GM23248 (cell line): ENCODE data around the gene TTLL5. TPM values are rescaled to one million over a fixed set of nuclear protein-coding genes. Genes with fewer than 3 reads are reported as not detected.

Experiments used
- DNase-seq: peaks from one replicate; pipeline ENCODE4 v3.0.0-alpha.2; 2015
- H2AFZ ChIP-seq: fragments of 200-600 bp; sonication (generic); 2 replicates; pipeline ENCODE4 v1.6.1; 2016; ENCODE audit warnings: antibody characterized with exemption
- H3F3A ChIP-seq: fragments of 200-600 bp; sonication (generic); 2 replicates; pipeline ENCODE4 v1.6.1; 2016; ENCODE audit warnings: mild to moderate bottlenecking, antibody characterized with exemption, mixed run types; ENCODE audit not compliant: insufficient read depth
- H3K27ac ChIP-seq: fragments of 200-600 bp; sonication (generic); 2 replicates; pipeline ENCODE4 v1.5.1; 2016; ENCODE audit warnings: mild to moderate bottlenecking
- H3K27me3 ChIP-seq: fragments of 200-600 bp; sonication (generic); replicated peaks from 2 replicates; pipeline ENCODE4 v1.6.1; 2016; ENCODE audit warnings: mild to moderate bottlenecking; ENCODE audit not compliant: insufficient read depth
- H3K36me3 ChIP-seq: fragments of 200-600 bp; sonication (generic); 2 replicates; pipeline ENCODE4 v1.6.1; 2016; ENCODE audit warnings: low read depth, mild to moderate bottlenecking
- H3K4me1 ChIP-seq: fragments of 200-600 bp; sonication (generic); 2 replicates; pipeline ENCODE4 v1.6.1; 2016; ENCODE audit warnings: mild to moderate bottlenecking; ENCODE audit not compliant: insufficient read depth
- H3K4me2 ChIP-seq: fragments of 200-600 bp; sonication (generic); one replicate; pipeline ENCODE4 v1.6.1; 2016; ENCODE audit warnings: mild to moderate bottlenecking; ENCODE audit not compliant: unreplicated experiment
- H3K4me3 ChIP-seq: fragments of 200-600 bp; sonication (generic); 2 replicates; pipeline ENCODE4 v1.5.1; 2016; ENCODE audit warnings: mild to moderate bottlenecking
- H3K79me2 ChIP-seq: fragments of 200-600 bp; sonication (generic); 2 replicates; pipeline ENCODE4 v1.6.1; 2016; ENCODE audit warnings: mild to moderate bottlenecking; ENCODE audit not compliant: insufficient read depth
- H3K9ac ChIP-seq: fragments of 200-600 bp; sonication (generic); 2 replicates; pipeline ENCODE4 v1.6.1; 2016; ENCODE audit warnings: mild to moderate bottlenecking
- H3K9me2 ChIP-seq: fragments of 200-600 bp; sonication (generic); 2 replicates; pipeline ENCODE4 v1.6.1; 2016; ENCODE audit warnings: mixed run types, mild to moderate bottlenecking, moderate library complexity; ENCODE audit not compliant: insufficient read depth
- H3K9me3 ChIP-seq: fragments of 200-600 bp; sonication (generic); one replicate; pipeline ENCODE4 v1.6.1; 2017; ENCODE audit warnings: low read depth
- H4K20me1 ChIP-seq: fragments of 200-600 bp; sonication (generic); 2 replicates; pipeline ENCODE4 v1.6.0; 2016; ENCODE audit not compliant: insufficient read depth
- EZH2 ChIP-seq: fragments of 200-600 bp; sonication (generic); IDR thresholded peaks from 2 replicates; pipeline ENCODE4 v1.6.1; 2018; ENCODE audit warnings: antibody characterized with exemption, mild to moderate bottlenecking; ENCODE audit not compliant: insufficient read depth, poor library complexity, severe bottlenecking
- EZH2phosphoT487 ChIP-seq: fragments of 200-600 bp; sonication (generic); IDR thresholded peaks from 2 replicates; pipeline ENCODE4 v1.6.1; 2018; ENCODE audit warnings: antibody characterized with exemption, moderate library complexity, mild to moderate bottlenecking, low read depth; ENCODE audit not compliant: insufficient read depth
- WGBS, 2 experiments: methylation state at CpG; one replicate each; pipeline ENCODE4 v1.1.6; 2015 to 2017; ENCODE audit warnings: low lambda C conversion rate in 2 of 2, low coverage in 1 of 2; ENCODE audit errors: missing lambda C conversion rate in 2 of 2; 5-methylcytosine and 5-hydroxymethylcytosine counted together
- in situ Hi-C: fragments of 300-500 bp; cut with MboI; formaldehyde crosslinking; loops from 2 replicates; pipeline ENCODE4 v1.15.0; 2020
- polyA plus RNA-seq: library from polyadenylated mRNA; unstranded; fragments of >200 nt; fragmentation: Nextera tagmentation; extraction: Ambion mirVana; gene quantifications from 2 replicates; pipeline ENCODE4 v1.2.1, GENCODE V29; 2016
- total RNA-seq: library from RNA; depleted of rRNA; stranded (reverse); fragments of >200 nt; shearing (Covaris generic); gene quantifications from 2 replicates; pipeline ENCODE4 v1.2.3, GENCODE V29; 2014

TTLL5 gene
- total and polyA plus RNA-seq, 2 experiments from 2014 or later = 14.6 to 17.8 TPM

- no peaks in the 10 kb centered on the region for H3K27me3 ChIP-seq
- no peaks in the 10 kb centered on the region for H4K20me1 ChIP-seq
- in situ Hi-C loops = no loop called here
- H3K79me2 ChIP-seq = no peaks in the 10 kb centered on the region
- no peak overlapping the region for H3K9ac ChIP-seq
- no peaks in the 10 kb centered on the region for H3K36me3 ChIP-seq
- H3K4me1 ChIP-seq = no peaks in the 10 kb centered on the region
- no peak for DNase-seq
- H2AFZ ChIP-seq = no peak overlapping the region
- WGBS, 2 experiments = 55 to 62% methylated on average over 2 of the region's 2 CpGs
- no peak overlapping the region for H3K4me2 ChIP-seq
- no peak overlapping the region for H3K4me3 ChIP-seq
- TF ChIP-seq EZH2phosphoT487 = no peak
- TF ChIP-seq EZH2 = no peak
- H3F3A ChIP-seq = no peaks in the 10 kb centered on the region
- no peaks in the 10 kb centered on the region for H3K9me3 ChIP-seq
- H3K27ac ChIP-seq = no peak overlapping the region
- H3K9me2 ChIP-seq = no peaks in the 10 kb centered on the region
These were observed 143.7 kb downstream of the TTLL5 start for GRCh38 chr14:75804570-75805275.

- Histone ChIP-seq H3K4me3 (no peak overlapping the region), H4K20me1 (no peaks in the 10 kb centered on the region), H3K36me3 (no peaks in the 10 kb centered on the region), H3K9me3 (no peaks in the 10 kb centered on the region), H3K4me2 (no peak overlapping the region), H3K79me2 (no peaks in the 10 kb centered on the region), H3K27ac (no peak overlapping the region), H3K9me2 (no peaks in the 10 kb centered on the region), H3K9ac (no peak overlapping the region), H3F3A (no peaks in the 10 kb centered on the region), H2AFZ (no peak overlapping the region), H3K4me1 (no peaks in the 10 kb centered on the region), H3K27me3 (no peaks in the 10 kb centered on the region)
- in situ Hi-C loops = no loop called here
- TF ChIP-seq EZH2 = no peak
- no peak for TF ChIP-seq EZH2phosphoT487
- no peak for DNase-seq
These were observed 144.6 kb downstream of the TTLL5 start for GRCh38 chr14:75805646-75806045.

GRCh38 chr14:75806352-75806832, 145.3 kb downstream of the TTLL5 start:
- DNase-seq = no peak
- no peaks in the 10 kb centered on the region for H3F3A ChIP-seq
- H3K9me3 ChIP-seq = no peaks in the 10 kb centered on the region
- no peak overlapping the region for H3K4me2 ChIP-seq
- no peak overlapping the region for H3K9ac ChIP-seq
- no peaks in the 10 kb centered on the region for H3K36me3 ChIP-seq
- H3K27me3 ChIP-seq = no peaks in the 10 kb centered on the region
- H3K4me1 ChIP-seq = no peaks in the 10 kb centered on the region
- H3K79me2 ChIP-seq = no peaks in the 10 kb centered on the region
- H2AFZ ChIP-seq = no peak overlapping the region
- in situ Hi-C loops = no loop called here
- H3K9me2 ChIP-seq = no peaks in the 10 kb centered on the region
- no peak overlapping the region for H3K4me3 ChIP-seq
- TF ChIP-seq EZH2phosphoT487 (no peak), EZH2 (no peak)
- H3K27ac ChIP-seq = no peak overlapping the region
- WGBS, 2 experiments = 49 to 57% methylated on average over 2 of the region's 2 CpGs
- H4K20me1 ChIP-seq = no peaks in the 10 kb centered on the region

- Histone ChIP-seq H3K9me3 (no peaks in the 10 kb centered on the region), H3K4me3 (no peak overlapping the region), H3K9ac (no peak overlapping the region), H3K27ac (no peak overlapping the region), H2AFZ (no peak overlapping the region), H3F3A (no peaks in the 10 kb centered on the region), H3K9me2 (no peaks in the 10 kb centered on the region), H3K4me2 (no peak overlapping the region), H3K4me1 (no peaks in the 10 kb centered on the region), H3K27me3 (no peaks in the 10 kb centered on the region), H3K79me2 (no peaks in the 10 kb centered on the region), H4K20me1 (no peaks in the 10 kb centered on the region), H3K36me3 (no peaks in the 10 kb centered on the region)
- 56 to 62% methylated on average over 6 of the region's 6 CpGs for WGBS, 2 experiments
- in situ Hi-C loops = no loop called here
- TF ChIP-seq EZH2phosphoT487 (no peak), EZH2 (no peak)
- DNase-seq = no peak
These were observed 146.8 kb downstream of the TTLL5 start for GRCh38 chr14:75807667-75808360.
